Measurements from ENCODE around the gene TNKS2. TPM values are rescaled to one million over a fixed set of nuclear protein-coding genes. Genes with fewer than 3 reads are reported as not detected.

The TNKS2 gene
- total RNA-seq, 1 experiment from 2014 or later = 23.8 TPM

Other genes starting within 250 kb of the TNKS2 start
- 7.8 and 13.4 TPM in 2 replicates for gene PPP1R3C, start 165.4 kb upstream of the TNKS2 start, total RNA-seq (2014; rRNA removed; shearing (Covaris generic))
- not detected in 2 replicates for gene FGFBP3, start 111.1 kb downstream of the TNKS2 start, total RNA-seq (2014; rRNA removed; shearing (Covaris generic))
- 22.4 and 36.1 TPM in 2 replicates for gene BTAF1, start 125.3 kb downstream of the TNKS2 start, total RNA-seq (2014; rRNA removed; shearing (Covaris generic))

Measured in SJSA1 (cell line).